Mesendoderm (in vitro differentiated cells): Measurements from ENCODE around the gene UBE2G1.

Source experiments
- DNase-seq: peaks from one replicate; pipeline ENCODE4 v3.0.0; 2013
- H2AK5ac ChIP-seq: 2 replicates; pipeline ENCODE4 v1.6.1; 2013; ENCODE audit warnings: low read length, inconsistent platforms
- H2BK120ac ChIP-seq: 2 replicates; pipeline ENCODE4 v1.6.1; 2013; ENCODE audit warnings: low read depth, mild to moderate bottlenecking, low read length, moderate library complexity, mixed read lengths
- H2BK15ac ChIP-seq: replicated peaks from 2 replicates; pipeline ENCODE4 v1.6.1; 2013; ENCODE audit warnings: low read depth, mild to moderate bottlenecking, moderate library complexity
- H2BK5ac ChIP-seq: 2 replicates; pipeline ENCODE4 v1.6.1; 2013; ENCODE audit warnings: low read length, inconsistent platforms
- H3K18ac ChIP-seq: 2 replicates; pipeline ENCODE4 v1.6.1; 2013; ENCODE audit warnings: mild to moderate bottlenecking, low read length, mixed read lengths
- H3K23ac ChIP-seq: one replicate; pipeline ENCODE4 v1.6.1; 2013; ENCODE audit warnings: low read length
- H3K27ac ChIP-seq: 2 replicates; pipeline ENCODE4 v1.5.1; 2013; ENCODE audit warnings: low read depth, mild to moderate bottlenecking, inconsistent platforms, low read length, moderate library complexity
- H3K27me3 ChIP-seq: 2 replicates; pipeline ENCODE4 v1.6.1; 2013; ENCODE audit warnings: low read length, control low read depth, mild to moderate bottlenecking, inconsistent platforms; ENCODE audit not compliant: insufficient read depth, poor library complexity
- H3K36me3 ChIP-seq: 2 replicates; pipeline ENCODE4 v1.6.1; 2013; ENCODE audit warnings: low read length, inconsistent platforms; ENCODE audit not compliant: control insufficient read depth, insufficient read depth
- H3K4ac ChIP-seq: one replicate; pipeline ENCODE4 v1.6.1; 2013; ENCODE audit warnings: low read depth, mild to moderate bottlenecking, low read length, moderate library complexity
- H3K4me1 ChIP-seq: 2 replicates; pipeline ENCODE4 v1.6.1; 2013; ENCODE audit warnings: low read depth, low read length, inconsistent platforms; ENCODE audit not compliant: control insufficient read depth
- H3K4me2 ChIP-seq: 2 replicates; pipeline ENCODE4 v1.6.1; 2013; ENCODE audit warnings: low read length
- H3K4me3 ChIP-seq: 2 replicates; pipeline ENCODE4 v1.5.1; 2013; ENCODE audit warnings: mild to moderate bottlenecking, low read length
- H3K56ac ChIP-seq: one replicate; pipeline ENCODE4 v1.6.1; 2013; ENCODE audit warnings: low read length
- H3K79me1 ChIP-seq: 2 replicates; pipeline ENCODE4 v1.6.1; 2013; ENCODE audit warnings: low read length, inconsistent platforms
- H3K79me2 ChIP-seq: 2 replicates; pipeline ENCODE4 v1.6.1; 2013; ENCODE audit warnings: mild to moderate bottlenecking, low read length; ENCODE audit not compliant: control insufficient read depth, insufficient read depth
- H3K9ac ChIP-seq: 2 replicates; pipeline ENCODE4 v1.6.1; 2013; ENCODE audit warnings: low read length, inconsistent platforms
- H4K5ac ChIP-seq: one replicate; pipeline ENCODE4 v1.6.1; 2013; ENCODE audit warnings: low read length
- H4K8ac ChIP-seq: one replicate; pipeline ENCODE4 v1.6.1; 2013; ENCODE audit warnings: low read depth, mild to moderate bottlenecking, control low read depth, low read length, moderate library complexity
- WGBS: extraction: QIAGEN DNeasy Blood & Tissue Kit; methylation state at CpG from one replicate; pipeline ENCODE4 v1.1.7; 2013; ENCODE audit warnings: low lambda C conversion rate, missing lambda C conversion rate; ENCODE audit not compliant: insufficient coverage; ENCODE audit errors: extremely low coverage; 5-methylcytosine and 5-hydroxymethylcytosine counted together

The UBE2G1 gene

DNA sequence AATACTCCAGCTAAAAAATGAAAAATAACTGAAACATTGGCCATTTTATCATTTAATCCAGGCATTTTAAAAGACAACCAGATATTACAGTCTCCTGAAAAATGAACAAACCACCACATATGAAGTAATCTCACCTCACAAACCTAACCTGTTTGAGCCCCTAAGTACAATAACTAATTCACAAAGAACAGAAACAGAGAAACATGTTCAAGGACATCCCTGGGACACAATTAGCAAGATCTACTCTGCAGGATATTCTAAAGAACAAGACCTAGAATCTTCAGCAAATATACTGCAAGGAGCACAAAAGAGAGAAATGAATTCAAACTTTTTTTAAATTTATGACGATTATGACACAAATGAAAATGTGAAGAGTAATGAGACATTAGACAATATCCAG lies 51.9 kb downstream of the UBE2G1 start:
- Histone ChIP-seq H2BK120ac (no peak overlapping the region), H3K9ac (no peak overlapping the region), H3K56ac (no peak overlapping the region), H3K4me1 (no peaks in the 10 kb centered on the region), H3K79me2 (peaks cover 67% of the 10 kb centered on the region), H3K4me2 (no peak overlapping the region), H3K79me1 (peaks cover 9% of the 10 kb centered on the region), H2AK5ac (no peak overlapping the region), H3K27me3 (no peaks in the 10 kb centered on the region), H3K18ac (no peak overlapping the region), H3K4me3 (no peak overlapping the region), H3K23ac (no peak overlapping the region), H4K8ac (no peak overlapping the region), H3K36me3 (no peaks in the 10 kb centered on the region), H3K27ac (no peak overlapping the region), H4K5ac (no peak overlapping the region), H3K4ac (no peak overlapping the region), H2BK15ac (no peak overlapping the region), H2BK5ac (no peak overlapping the region)
- no CpG with 5 or more reads among the region's 1 CpG for WGBS
- DNase-seq, result no peak

DNA sequence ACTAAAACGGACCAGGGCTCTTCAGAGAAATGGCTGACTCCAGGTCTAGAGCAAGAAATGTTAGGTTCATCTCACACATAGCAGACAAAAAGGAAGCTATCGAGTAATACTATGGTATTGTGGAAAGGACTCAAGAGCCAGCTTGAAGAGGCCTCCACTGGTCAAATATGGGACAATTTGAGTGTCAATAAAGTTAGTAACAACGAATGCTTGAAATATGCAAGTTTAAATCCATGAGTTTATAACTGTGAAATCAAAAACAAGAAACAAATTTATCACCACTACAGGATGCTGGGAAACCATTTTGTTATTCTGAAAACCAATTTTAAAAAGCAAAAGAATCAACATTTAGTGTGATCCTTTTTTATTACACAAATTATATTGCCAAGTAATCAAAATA lies 52.3 kb downstream of the UBE2G1 start:
- no peak overlapping the region for H3K4ac ChIP-seq
- H2BK120ac ChIP-seq, result no peak overlapping the region
- no peak overlapping the region for H3K23ac ChIP-seq
- H2BK15ac ChIP-seq, result no peak overlapping the region
- no peak overlapping the region for H2BK5ac ChIP-seq
- H3K27ac ChIP-seq, result no peak overlapping the region
- DNase-seq, result no peak
- no peak overlapping the region for H3K4me3 ChIP-seq
- no peak overlapping the region for H4K5ac ChIP-seq
- WGBS, result no CpG with 5 or more reads among the region's 3 CpGs
- H3K18ac ChIP-seq, result no peak overlapping the region
- peaks cover 66% of the 10 kb centered on the region for H3K79me2 ChIP-seq
- H3K36me3 ChIP-seq, result no peaks in the 10 kb centered on the region
- H2AK5ac ChIP-seq, result no peak overlapping the region
- no peak overlapping the region for H3K9ac ChIP-seq
- no peak overlapping the region for H3K4me2 ChIP-seq
- H4K8ac ChIP-seq, result no peak overlapping the region
- H3K27me3 ChIP-seq, result no peaks in the 10 kb centered on the region
- H3K79me1 ChIP-seq, result peaks cover 11% of the 10 kb centered on the region
- H3K56ac ChIP-seq, result no peak overlapping the region
- no peaks in the 10 kb centered on the region for H3K4me1 ChIP-seq

DNA sequence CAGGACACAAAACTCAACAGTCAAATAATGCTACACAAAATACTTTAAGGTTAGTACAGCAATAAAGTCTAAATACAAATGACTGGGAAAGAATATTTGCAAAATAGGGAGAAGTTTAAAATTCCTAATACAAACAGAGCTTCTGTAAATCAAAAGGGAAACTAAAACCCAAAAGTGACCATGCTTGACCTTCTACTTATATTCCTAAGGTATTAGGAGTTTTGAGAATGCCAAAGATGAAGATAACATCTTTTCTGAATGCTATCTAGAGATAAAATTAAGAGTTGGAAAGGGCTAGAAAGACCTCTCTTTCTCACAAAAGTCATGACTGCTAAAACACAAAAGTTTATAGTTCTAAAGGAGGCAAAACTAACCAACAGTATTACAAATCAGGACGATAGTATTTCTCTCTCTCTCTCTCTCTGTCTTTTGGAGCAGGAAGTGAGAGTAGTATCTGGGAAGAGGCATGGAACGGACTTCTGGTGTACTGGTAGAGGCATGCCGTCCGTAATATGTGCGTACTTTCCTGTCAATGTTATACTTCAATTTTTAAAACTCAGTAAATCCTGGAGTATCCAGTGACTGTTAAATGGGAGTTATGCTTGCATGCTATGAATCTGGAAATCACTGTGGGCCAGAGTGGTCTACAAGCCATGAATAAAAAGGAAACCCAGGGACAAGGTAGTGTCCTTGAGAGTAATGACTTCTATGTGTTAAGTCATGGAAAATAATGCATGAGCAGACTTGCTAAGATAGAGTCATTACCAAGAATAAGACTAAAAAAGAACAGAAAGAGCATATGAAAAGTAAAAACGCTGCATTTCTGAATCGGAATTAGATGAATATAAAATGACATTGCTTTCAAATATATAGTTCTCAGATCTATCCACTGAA lies 53.0 kb downstream of the UBE2G1 start:
- H3K27ac ChIP-seq, result no peak overlapping the region
- H2BK15ac ChIP-seq, result no peak overlapping the region
- H4K8ac ChIP-seq, result no peak overlapping the region
- peaks cover 12% of the 10 kb centered on the region for H3K79me1 ChIP-seq
- H3K4me2 ChIP-seq, result no peak overlapping the region
- H2BK5ac ChIP-seq, result no peak overlapping the region
- H3K36me3 ChIP-seq, result no peaks in the 10 kb centered on the region
- no peaks in the 10 kb centered on the region for H3K27me3 ChIP-seq
- no peak overlapping the region for H4K5ac ChIP-seq
- no CpG with 5 or more reads among the region's 7 CpGs for WGBS
- H2AK5ac ChIP-seq, result no peak overlapping the region
- H2BK120ac ChIP-seq, result no peak overlapping the region
- no peak overlapping the region for H3K4ac ChIP-seq
- H3K18ac ChIP-seq, result no peak overlapping the region
- peaks cover 68% of the 10 kb centered on the region for H3K79me2 ChIP-seq
- no peak overlapping the region for H3K56ac ChIP-seq
- no peaks in the 10 kb centered on the region for H3K4me1 ChIP-seq
- DNase-seq, result no peak
- H3K4me3 ChIP-seq, result no peak overlapping the region
- no peak overlapping the region for H3K23ac ChIP-seq
- no peak overlapping the region for H3K9ac ChIP-seq

- peak; percentile 24 for DNase-seq
- H3K79me1 ChIP-seq, result peaks cover 13% of the 10 kb centered on the region
- H4K5ac ChIP-seq, result no peak overlapping the region
- no peak overlapping the region for H3K9ac ChIP-seq
- H3K27ac ChIP-seq, result no peak overlapping the region
- no CpG with 5 or more reads among the region's 6 CpGs for WGBS
- H2BK5ac ChIP-seq, result no peak overlapping the region
- H3K4me3 ChIP-seq, result no peak overlapping the region
- H3K4ac ChIP-seq, result no peak overlapping the region
- no peaks in the 10 kb centered on the region for H3K36me3 ChIP-seq
- H3K4me2 ChIP-seq, result no peak overlapping the region
- no peak overlapping the region for H3K18ac ChIP-seq
- no peak overlapping the region for H3K23ac ChIP-seq
- peaks cover 52% of the 10 kb centered on the region for H3K79me2 ChIP-seq
- no peak overlapping the region for H2BK15ac ChIP-seq
- H3K27me3 ChIP-seq, result no peaks in the 10 kb centered on the region
- no peak overlapping the region for H4K8ac ChIP-seq
- no peak overlapping the region for H2AK5ac ChIP-seq
- no peak overlapping the region for H3K56ac ChIP-seq
- H3K4me1 ChIP-seq, result no peaks in the 10 kb centered on the region
- H2BK120ac ChIP-seq, result no peak overlapping the region
Observed at GRCh38 chr17:4310354-4311060, 56.0 kb downstream of the UBE2G1 start.

DNA sequence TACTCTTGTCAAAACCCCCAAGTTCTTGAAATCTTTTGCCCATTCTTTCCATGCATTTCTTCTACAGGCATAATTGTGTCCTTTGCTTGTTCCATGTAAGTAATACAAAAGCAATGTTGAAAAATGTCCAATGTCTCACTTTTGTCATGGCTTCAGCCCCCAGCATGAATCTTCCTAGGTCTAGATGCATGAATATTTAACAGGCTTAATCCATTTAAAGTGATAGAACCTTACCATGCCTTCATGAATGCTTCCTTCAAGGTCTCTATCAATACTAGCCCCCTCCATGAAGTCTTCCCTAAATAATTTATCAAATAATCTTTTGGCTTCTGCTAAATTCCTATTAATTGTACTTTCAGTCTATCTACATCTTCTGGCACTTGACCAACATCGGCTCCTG lies 56.6 kb downstream of the UBE2G1 start:
- Histone ChIP-seq H3K9ac (no peak overlapping the region), H3K79me1 (peaks cover 13% of the 10 kb centered on the region), H3K27ac (no peak overlapping the region), H2BK15ac (no peak overlapping the region), H3K79me2 (peaks cover 49% of the 10 kb centered on the region), H3K4me2 (no peak overlapping the region), H3K4me3 (no peak overlapping the region), H3K18ac (no peak overlapping the region), H3K56ac (no peak overlapping the region), H3K4ac (no peak overlapping the region), H3K27me3 (no peaks in the 10 kb centered on the region), H3K4me1 (no peaks in the 10 kb centered on the region), H2AK5ac (no peak overlapping the region), H2BK120ac (no peak overlapping the region), H3K36me3 (peaks cover 1% of the 10 kb centered on the region), H2BK5ac (no peak overlapping the region), H3K23ac (no peak overlapping the region), H4K5ac (no peak overlapping the region), H4K8ac (no peak overlapping the region)
- no CpG with 5 or more reads among the region's 1 CpG for WGBS
- DNase-seq, result no peak
